Measurements from ENCODE around the gene LDB2.
"Not testable (repeated sequence)": the region's sequence is repeated elsewhere in the genome, so short reads cannot be mapped to it uniquely, and the experiment has no call there.

The LDB2 gene

GRCh38 chr4:16596267-16596666 is 302.2 kb downstream of the LDB2 start:
- no peak for DNase-seq (ENCODE audit: low read depth)

- no peak for DNase-seq (ENCODE audit: low read depth)
Observed at GRCh38 chr4:16594128-16594527, 304.3 kb downstream of the LDB2 start.

DNA sequence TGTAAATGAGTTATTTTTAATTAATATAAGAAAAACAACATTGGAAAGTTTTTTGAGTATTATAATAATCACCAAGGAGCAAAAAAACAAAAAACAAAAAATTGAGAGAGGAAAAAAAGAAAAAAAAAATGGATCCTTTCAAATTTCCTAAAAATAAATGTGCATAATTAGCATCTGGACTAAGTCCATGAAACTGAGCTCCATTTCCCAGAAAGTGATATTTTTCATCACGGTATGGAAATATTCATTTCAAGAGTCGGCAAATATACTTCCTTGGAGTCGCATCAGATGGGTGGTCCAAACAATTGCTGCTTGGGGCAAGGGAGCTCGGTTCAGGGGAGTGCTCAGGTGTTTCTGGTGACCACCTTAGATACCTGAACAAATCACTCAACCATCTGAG is 305.1 kb downstream of the LDB2 start:
- DNase-seq (ENCODE audit: low read depth): no peak

DNA sequence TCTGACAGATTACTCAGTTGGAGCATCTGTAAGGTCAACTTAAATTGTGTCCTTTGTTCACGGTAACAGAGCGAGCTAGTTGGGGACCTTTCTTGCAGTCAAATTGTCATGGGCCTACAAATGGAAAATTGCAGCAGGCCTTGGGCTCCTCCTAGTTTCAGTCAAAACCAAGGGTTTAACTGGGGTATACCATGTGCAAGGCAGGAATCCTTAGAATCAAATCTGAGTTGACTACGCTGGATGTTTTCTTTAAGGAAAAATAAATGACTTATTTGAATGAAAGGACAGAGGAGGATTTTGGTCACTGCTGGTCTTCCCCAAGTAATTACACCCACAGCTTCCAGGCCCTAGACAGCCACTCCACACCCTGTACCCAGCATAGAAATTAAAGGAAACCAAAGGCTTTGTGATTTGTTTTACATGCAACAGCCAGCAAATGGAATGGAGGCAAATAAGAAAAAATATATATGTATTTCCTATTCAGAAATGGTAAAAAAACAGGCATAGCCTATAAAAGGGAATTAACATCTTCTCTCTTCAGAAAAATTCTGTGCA is 307.1 kb downstream of the LDB2 start:
- DNase-seq (ENCODE audit: low read depth): no peak

- no peak for DNase-seq (ENCODE audit: low read depth)
Observed at GRCh38 chr4:16590797-16591196, 307.6 kb downstream of the LDB2 start.

- no peak for DNase-seq (ENCODE audit: low read depth)
Observed at GRCh38 chr4:16588651-16589050, 309.8 kb downstream of the LDB2 start.

DNA sequence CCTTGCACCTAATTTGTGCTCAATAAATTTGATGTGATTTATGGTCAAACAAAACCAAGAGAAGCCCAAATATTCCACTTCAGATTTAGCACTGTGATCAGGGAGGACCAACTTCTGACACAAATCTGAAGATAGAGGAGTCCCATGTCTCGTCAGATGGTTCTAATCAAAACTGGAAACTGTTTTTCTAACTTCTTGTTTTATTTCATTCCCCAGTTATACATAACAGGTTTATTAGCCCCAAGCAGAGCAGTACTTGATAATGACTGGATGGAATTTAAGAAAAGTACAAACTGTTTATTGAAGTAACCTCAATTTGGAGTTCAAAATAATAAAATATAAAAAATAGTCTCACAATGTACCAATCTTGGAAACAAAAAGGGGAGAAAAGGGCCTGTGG is 310.3 kb downstream of the LDB2 start:
- DNase-seq (ENCODE audit: low read depth): no peak

DNA sequence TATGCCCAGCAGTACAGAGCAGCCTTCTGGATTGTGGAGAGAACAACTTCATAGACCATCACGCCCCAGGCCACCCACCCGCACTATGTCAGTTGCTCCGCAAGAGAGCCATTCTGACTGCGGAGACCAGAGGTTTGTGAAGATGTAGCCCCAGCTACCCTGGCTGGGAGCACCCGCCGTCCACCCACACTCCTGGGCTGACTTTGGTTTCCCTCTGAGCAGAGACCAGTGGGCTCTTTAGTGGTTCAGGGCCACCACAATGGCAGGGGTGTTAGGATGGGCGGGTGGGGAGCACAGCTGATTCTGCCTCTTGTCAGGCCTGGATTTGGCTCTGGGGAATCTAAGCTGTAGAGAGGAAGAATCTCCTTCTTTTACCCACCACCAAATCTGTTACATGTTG is 313.4 kb downstream of the LDB2 start:
- DNase-seq (ENCODE audit: low read depth): no peak

- DNase-seq (ENCODE audit: low read depth): no peak
Observed at GRCh38 chr4:16583764-16584163, 314.7 kb downstream of the LDB2 start.

DNA sequence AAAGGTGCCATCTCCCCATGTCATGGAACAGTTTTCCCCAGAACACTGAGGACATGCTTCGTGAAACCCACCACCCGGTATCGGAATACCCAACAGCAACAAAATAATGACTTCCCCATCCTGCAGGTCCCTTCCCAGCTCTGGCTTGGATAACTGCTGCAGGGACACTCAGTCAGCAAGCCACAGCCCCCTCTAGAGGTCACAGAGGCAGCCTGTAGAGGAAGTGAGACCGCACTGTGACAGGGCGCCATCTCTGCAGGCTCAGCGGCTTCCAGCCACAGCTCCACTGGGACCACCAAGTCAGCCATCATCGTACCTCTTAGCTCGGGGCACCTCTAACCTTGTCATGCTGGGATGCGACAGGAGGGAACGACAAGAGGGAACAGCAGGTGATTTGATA is 315.9 kb downstream of the LDB2 start:
- no peak for DNase-seq (ENCODE audit: low read depth)

GRCh38 chr4:16582036-16582435 is 316.4 kb downstream of the LDB2 start:
- DNase-seq (ENCODE audit: low read depth): no peak

DNA sequence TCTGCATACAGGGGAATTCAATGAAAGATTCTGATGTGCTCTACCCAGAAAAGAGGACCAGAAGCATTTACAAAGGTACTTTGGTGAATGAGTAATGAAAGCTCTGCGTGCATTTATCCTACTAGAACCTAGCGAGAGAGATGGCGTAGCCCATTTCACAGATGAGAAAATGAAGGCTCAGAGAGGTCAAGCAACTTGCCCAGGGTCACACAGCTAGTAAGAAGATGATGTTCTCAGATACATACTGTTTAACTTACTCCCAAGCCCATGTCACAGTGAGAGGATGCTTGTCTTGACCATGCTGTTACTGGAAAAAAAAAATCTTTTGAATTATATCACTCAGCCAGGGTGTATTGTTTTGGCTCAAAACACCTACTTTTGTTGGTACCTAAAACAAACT is 317.3 kb downstream of the LDB2 start:
- no peak for DNase-seq (ENCODE audit: low read depth)

DNA sequence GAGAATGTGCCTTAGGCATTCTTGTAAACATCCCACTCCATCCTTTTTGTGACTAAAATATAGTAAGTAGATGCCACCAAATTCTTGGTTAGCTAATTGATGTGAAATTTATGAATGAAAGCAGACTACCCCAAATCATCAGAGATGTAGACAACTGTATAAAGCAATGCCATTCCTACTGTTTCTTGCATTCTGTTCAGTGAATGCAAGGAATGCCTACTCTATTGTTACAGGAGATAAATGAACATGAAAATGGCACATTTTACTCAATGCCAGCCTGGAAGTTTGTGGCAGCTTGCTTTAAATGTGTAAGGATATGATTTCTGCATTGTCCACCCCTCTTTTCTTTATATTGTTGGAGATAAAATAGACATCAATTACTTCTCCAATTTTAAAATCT is 317.9 kb downstream of the LDB2 start:
- no peak for DNase-seq (ENCODE audit: low read depth)

DNA sequence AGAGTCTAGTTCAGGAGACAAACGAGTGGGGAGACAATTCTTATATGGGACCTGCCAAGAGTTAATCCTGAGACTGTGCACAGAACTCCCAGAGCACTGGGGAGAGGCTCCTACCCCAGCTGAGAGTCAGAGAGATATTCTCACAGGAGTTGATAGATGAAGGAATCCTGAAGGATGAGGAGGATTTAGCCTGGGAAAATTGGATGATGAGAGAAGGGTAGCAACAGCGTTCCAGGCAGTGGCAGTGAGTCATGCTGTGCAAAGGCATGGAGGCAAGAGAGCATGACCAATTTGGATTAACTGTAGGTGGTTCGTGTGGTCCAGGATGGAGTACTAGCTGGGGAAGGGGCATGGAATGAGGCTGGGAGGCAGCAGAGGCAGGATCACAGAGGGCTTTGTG is 318.6 kb downstream of the LDB2 start:
- DNase-seq (ENCODE audit: low read depth): no peak

- DNase-seq (ENCODE audit: low read depth): no peak
Observed at GRCh38 chr4:16577177-16577576, 321.3 kb downstream of the LDB2 start.

- no peak for DNase-seq (ENCODE audit: low read depth)
Observed at GRCh38 chr4:16574981-16575380, 323.5 kb downstream of the LDB2 start.

DNA sequence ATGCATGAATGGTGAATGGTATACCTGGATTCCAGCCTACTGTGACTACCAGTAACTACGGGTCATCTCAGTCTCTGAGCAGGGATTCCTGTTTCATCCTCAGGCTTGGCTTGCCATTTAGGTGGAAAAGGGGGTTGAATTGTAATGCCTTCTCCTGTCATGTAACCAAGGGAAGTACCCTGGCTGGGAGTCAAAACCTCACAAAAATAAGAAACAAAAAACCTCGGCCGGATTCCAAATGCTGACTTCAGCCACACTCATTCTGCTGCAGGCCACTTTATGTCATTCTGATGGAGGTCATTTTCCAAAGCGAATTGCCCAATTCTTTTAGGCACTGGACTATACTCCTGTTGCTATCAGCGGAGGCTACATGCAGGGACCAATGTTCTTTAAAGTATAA is 324.7 kb downstream of the LDB2 start:
- DNase-seq (ENCODE audit: low read depth): no peak

DNA sequence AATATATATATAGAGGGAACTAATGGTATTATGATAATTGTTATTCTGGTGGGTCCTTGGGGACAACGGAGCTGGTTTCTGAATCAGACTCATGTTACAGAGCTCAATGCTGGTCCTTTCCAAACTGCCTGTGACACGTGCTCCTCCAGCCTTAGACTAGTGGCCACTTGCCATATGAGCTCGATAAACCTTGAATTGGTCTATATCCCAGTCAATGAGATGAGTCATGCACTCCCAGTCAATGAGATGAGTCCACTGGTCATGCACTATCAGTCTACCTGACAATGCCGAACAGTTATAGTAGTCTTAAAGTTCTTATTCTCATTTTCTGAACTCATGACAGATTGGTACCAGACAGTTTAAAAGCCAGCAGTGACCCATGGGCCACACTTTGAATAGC is 325.2 kb downstream of the LDB2 start:
- no peak for DNase-seq (ENCODE audit: low read depth)

- no peak for DNase-seq (ENCODE audit: low read depth)
Observed at GRCh38 chr4:16572631-16573030, 325.8 kb downstream of the LDB2 start.

DNA sequence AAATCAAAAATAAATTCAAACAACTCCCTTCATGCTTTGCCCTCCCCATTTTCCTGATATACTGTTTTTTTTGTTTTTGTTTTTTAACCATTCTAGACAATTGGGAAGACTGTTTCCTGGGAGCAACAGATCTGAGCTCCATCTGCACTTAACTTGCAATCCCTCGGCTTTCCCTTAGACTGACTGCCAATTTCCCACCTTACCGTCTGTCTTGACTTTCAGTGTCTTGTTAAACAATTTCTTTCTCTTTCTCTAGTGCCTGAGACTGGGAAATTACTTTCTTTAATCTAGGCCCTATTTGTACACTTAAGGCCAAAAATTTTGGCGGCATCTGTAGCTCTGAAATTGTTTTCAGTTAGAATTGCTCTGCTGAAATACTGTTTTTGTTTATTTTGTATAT is 326.3 kb downstream of the LDB2 start:
- DNase-seq (ENCODE audit: low read depth): no peak

- no peak for DNase-seq (ENCODE audit: low read depth)
Observed at GRCh38 chr4:16569790-16570189, 328.7 kb downstream of the LDB2 start.

DNA sequence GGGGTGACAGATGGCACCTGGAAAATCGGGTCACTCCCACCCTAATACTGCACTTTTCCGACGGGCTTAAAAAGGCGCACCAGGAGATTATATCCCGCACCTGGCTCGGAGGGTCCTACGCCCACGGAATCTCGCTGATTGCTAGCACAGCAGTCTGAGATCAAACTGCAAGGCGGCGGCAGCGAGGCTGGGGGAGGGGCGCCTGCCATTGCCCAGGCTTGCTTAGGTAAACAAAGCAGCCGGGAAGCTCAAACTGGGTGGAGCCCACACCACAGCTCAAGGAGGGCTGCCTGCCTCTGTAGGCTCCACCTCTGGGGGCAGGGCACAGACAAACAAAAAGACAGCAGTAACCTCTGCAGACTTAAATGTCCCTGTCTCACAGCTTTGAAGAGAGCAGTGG is 341.1 kb downstream of the LDB2 start:
- not testable (repeated sequence) for DNase-seq (ENCODE audit: low read depth)

DNA sequence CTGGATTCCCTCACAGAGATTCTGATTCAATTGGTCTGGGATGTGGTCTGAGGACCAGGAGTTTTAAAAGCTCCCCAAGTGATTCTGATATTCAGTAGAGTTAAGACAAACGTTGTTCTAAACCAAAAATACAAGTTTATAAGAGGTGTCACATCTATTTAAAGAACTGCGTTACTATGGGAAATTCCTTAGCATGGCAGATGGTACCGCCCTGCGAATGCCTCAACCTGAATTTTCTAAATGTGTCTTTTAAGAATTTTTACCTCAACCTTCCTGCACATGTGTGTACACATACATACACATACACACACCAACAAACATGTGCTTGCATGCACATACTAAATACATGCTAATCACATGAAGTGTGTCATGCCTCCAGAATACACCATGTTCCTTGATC is 343.3 kb downstream of the LDB2 start:
- DNase-seq (ENCODE audit: low read depth): no peak

DNA sequence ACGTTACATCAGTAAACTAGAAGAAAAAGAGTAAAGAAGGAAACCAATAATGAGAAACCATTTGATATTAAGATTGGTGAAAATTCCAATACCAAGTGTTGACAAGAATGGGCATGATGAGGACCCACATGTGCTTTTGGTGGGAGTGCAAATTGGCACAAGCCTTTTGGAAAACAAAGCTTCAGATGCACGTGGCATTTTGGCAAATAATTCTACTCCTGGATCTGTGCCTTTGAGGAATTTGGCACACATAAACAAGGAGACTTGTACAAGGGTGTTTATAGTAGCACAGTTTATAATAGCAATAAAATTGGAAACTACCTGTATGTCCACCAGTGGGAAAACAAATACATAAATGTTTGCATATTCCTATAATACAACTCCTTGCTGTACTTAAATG is 347.9 kb downstream of the LDB2 start:
- DNase-seq (ENCODE audit: low read depth): no peak

- no peak for DNase-seq (ENCODE audit: low read depth)
Observed at GRCh38 chr4:16545656-16546055, 352.8 kb downstream of the LDB2 start.
